Breast epithelium (tissue), 4 donors: ENCODE results near the gene RASSF6. TPM values are rescaled to one million over a fixed set of nuclear protein-coding genes. Genes with fewer than 3 reads are reported as not detected.
A peak's percentile ranks its signal among the peaks of the same experiment; 100 is the strongest.

ENCODE experiments used
- DNase-seq, 2 donors: peaks; one replicate each; pipeline ENCODE4 v3.0.0-alpha.2; 2019; ENCODE audit warnings: low spot score in 2 of 2
- H3K27ac ChIP-seq, 2 donors: fragments of 200-600 bp; sonication (generic) in 1 of 2; one replicate each; pipeline ENCODE4 v1.5.1; 2016 to 2019; ENCODE audit warnings: mild to moderate bottlenecking in 1 of 2
- H3K27me3 ChIP-seq, 2 donors: fragments of 200-600 bp; sonication (generic) in 1 of 2; one replicate each; pipeline versions ENCODE4 v1.5.1 to v1.6.0; 2017 to 2019; ENCODE audit warnings: control low read depth in 1 of 2, mild to moderate bottlenecking in 1 of 2
- H3K36me3 ChIP-seq: fragments of 200-600 bp; one replicate; pipeline ENCODE4 v1.5.1; 2019
- H3K4me1 ChIP-seq, 2 donors: fragments of 200-600 bp; sonication (generic); one replicate each; pipeline ENCODE4 v1.5.1; 2016 to 2019; ENCODE audit warnings: control low read depth in 1 of 2
- H3K4me3 ChIP-seq, 3 donors: fragments of 200-600 bp; sonication (generic); 1 replicate in 2 of 3; 2 replicates in 1 of 3; pipeline ENCODE4 v1.5.1; 2016 to 2019; ENCODE audit warnings: mild to moderate bottlenecking in 3 of 3, moderate library complexity in 2 of 3
- H3K9me3 ChIP-seq, 2 donors: fragments of 200-600 bp; sonication (generic) in 1 of 2; one replicate each; pipeline ENCODE4 v1.5.1; 2016 to 2019; ENCODE audit warnings: control low read depth in 1 of 2
- POLR2A ChIP-seq: fragments of 450-650 bp; IDR thresholded peaks from one replicate; pipeline ENCODE4 v1.6.1; 2016; ENCODE audit warnings: antibody characterized with exemption, mild to moderate bottlenecking, moderate library complexity
- POLR2AphosphoS5 ChIP-seq, 3 donors: sonication (generic); formaldehyde crosslinking; IDR thresholded peaks; one replicate each; pipeline ENCODE4 v1.6.1; 2017; ENCODE audit warnings: antibody characterized with exemption in 3 of 3
- intact Hi-C: fragments of 100-400 bp; cut with DNase I; formaldehyde crosslinking; loops from one replicate; pipeline ENCODE4 v1.15.1; 2023; ENCODE audit warnings: low total_unique reads
- total RNA-seq, 3 donors: library from RNA; depleted of rRNA; stranded (reverse); fragments of >200 nt; gene quantifications; one replicate each; pipeline ENCODE4 v1.1.0, GENCODE V29; 2016
- TF ChIP-seq, protein P1 (sequence below), 3 donors: fragments of 450-650 bp; IDR thresholded peaks; one replicate each; pipeline ENCODE4 v1.5.1; 2016 to 2017; ENCODE audit warnings: antibody characterized with exemption in 3 of 3, mild to moderate bottlenecking in 3 of 3, moderate library complexity in 3 of 3

Gene RASSF6
- total RNA-seq, 3 donors from 2014 or later, result 4.6 to 11.7 TPM; not detected in 1

DNA sequence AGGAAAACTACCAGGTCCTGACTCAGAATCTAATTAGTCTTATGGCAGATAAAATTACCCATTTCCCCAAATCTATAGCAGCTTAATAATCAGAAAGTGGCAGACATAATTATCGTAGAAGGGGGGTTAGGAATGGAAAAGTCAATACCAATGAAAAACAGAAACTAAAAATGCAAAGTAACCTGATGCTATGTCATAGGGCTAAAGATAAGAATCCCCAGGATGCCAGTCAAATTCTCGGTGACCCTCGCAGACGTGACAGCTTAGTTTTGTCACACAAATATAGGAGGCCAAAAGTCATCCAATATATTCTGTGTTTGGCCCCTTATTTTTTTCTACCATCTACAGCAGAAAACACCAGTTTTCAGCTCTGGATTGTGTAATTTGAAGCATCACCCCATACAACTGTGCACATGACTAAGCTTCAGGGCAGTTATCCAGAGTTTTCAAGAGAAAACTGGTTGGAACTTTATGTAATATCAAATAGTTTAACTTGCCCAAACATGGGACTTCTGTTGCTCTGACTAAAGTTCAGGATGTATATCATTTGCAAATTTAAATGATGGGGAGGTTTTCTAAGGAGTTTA lies 30.9 kb downstream of the RASSF6 start:
- DNase-seq, result no peak
- intact Hi-C loops, result no loop called here
- Histone ChIP-seq H3K27me3 (no peaks in the 10 kb centered on the region), H3K27ac (peak overlapping the region in 1 of 2 donors; percentile 49), H3K4me3 (no peak overlapping the region), H3K4me1 (no peaks in the 10 kb centered on the region), H3K36me3 (no peaks in the 10 kb centered on the region), H3K9me3 (no peaks in the 10 kb centered on the region)
- TF ChIP-seq POLR2AphosphoS5 (IDR thresholded peaks at IDR 0.05) (no peak), POLR2A (no peak)
- TF ChIP-seq, protein P1, sequence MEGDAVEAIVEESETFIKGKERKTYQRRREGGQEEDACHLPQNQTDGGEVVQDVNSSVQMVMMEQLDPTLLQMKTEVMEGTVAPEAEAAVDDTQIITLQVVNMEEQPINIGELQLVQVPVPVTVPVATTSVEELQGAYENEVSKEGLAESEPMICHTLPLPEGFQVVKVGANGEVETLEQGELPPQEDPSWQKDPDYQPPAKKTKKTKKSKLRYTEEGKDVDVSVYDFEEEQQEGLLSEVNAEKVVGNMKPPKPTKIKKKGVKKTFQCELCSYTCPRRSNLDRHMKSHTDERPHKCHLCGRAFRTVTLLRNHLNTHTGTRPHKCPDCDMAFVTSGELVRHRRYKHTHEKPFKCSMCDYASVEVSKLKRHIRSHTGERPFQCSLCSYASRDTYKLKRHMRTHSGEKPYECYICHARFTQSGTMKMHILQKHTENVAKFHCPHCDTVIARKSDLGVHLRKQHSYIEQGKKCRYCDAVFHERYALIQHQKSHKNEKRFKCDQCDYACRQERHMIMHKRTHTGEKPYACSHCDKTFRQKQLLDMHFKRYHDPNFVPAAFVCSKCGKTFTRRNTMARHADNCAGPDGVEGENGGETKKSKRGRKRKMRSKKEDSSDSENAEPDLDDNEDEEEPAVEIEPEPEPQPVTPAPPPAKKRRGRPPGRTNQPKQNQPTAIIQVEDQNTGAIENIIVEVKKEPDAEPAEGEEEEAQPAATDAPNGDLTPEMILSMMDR (IDR thresholded peaks at IDR 0.05), result no peak

DNA sequence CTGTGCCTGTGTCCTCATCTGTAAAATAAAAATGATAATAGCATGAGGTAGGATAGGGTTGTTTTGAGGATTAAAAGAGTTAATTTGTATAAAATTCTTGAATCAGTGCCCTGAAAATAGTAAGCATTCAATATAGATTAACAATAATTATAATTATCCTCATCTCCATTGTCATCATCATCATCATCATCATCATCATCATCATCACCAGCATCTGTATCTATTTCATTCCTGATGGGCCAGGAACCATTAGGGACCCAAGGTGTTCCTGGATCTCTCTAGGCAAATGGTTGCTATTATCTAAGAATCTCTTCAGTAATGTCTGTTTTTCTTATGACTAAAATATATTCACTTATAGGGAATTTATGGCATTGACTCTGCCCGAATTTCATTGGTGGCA lies 31.6 kb downstream of the RASSF6 start:
- H3K27me3 ChIP-seq, result no peaks in the 10 kb centered on the region
- no peak overlapping the region for H3K4me3 ChIP-seq
- no peak for DNase-seq
- H3K4me1 ChIP-seq, result no peaks in the 10 kb centered on the region
- H3K27ac ChIP-seq, result no peak overlapping the region
- H3K9me3 ChIP-seq, result no peaks in the 10 kb centered on the region
- no peaks in the 10 kb centered on the region for H3K36me3 ChIP-seq
- TF ChIP-seq POLR2A (no peak), POLR2AphosphoS5 (IDR thresholded peaks at IDR 0.05) (no peak)
- TF ChIP-seq, protein P1 (IDR thresholded peaks at IDR 0.05), result no peak
- intact Hi-C loops, result no loop called here

DNA sequence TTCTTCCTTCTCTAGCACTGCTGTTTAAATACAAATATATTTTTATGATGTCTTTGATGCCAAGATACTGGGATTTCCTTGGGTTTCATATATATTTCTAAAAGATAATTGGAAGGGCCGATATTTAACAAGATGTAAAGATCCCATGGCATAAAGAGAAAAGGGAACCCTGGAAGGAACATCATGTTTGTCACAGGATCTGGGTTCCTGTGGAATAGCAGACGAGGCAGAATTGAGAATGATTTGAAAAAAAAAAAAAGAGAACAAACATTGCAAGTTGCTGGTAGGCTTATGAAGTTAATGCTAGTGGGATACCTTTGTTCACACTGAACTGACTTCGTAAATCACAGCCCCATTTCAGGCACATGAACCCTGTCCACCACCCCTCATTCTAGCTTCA lies 33.6 kb downstream of the RASSF6 start:
- Histone ChIP-seq H3K27ac (no peak overlapping the region), H3K4me3 (no peak overlapping the region), H3K36me3 (no peaks in the 10 kb centered on the region), H3K9me3 (no peaks in the 10 kb centered on the region), H3K27me3 (no peaks in the 10 kb centered on the region), H3K4me1 (no peaks in the 10 kb centered on the region)
- TF ChIP-seq, protein P1 (IDR thresholded peaks at IDR 0.05), result no peak
- no peak for TF ChIP-seq POLR2AphosphoS5 (IDR thresholded peaks at IDR 0.05)
- TF ChIP-seq POLR2A, result no peak
- intact Hi-C loops, result no loop called here
- DNase-seq, result no peak

DNA sequence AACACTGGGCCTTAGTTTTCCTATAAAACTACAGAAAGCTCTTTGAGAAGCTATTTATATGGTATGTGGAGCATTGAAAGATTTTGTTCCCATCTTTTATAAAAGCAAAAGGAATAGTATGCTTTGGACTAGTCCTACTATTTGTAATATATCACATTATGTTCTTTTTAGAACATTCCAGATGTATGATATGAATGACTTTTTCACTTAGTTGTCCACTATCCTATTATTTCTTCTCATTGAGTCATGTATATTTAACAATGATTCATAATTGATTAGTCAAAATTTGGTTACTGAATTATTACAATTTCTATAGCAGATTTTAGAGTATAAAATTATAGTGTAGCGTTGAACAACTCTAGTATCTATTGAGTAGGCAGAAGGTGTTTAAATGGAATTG lies 34.2 kb downstream of the RASSF6 start:
- intact Hi-C loops, result no loop called here
- Histone ChIP-seq H3K9me3 (no peaks in the 10 kb centered on the region), H3K27me3 (no peaks in the 10 kb centered on the region), H3K4me1 (no peaks in the 10 kb centered on the region), H3K27ac (no peak overlapping the region), H3K36me3 (no peaks in the 10 kb centered on the region), H3K4me3 (no peak overlapping the region)
- no peak for DNase-seq
- TF ChIP-seq POLR2AphosphoS5 (IDR thresholded peaks at IDR 0.05), result no peak
- TF ChIP-seq POLR2A, result no peak
- TF ChIP-seq, protein P1 (IDR thresholded peaks at IDR 0.05), result no peak

DNA sequence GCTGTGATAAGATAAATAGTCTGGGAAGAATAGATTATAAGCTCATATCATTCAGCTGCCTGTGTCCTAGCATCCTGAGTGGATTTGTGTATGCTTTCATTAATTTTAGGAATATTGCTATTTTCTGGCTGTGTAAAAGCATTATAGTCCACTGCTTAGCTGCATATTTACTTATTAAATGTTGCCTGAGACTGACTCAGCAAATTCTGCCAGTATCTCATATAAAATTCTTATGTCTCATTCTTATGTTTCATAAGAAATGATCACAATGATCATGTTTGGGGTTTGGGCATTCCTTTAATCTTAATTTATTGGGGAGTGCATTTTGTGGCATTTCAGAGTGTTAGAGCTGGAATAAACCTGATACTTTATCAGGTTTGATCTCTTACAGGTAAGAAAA lies 34.9 kb downstream of the RASSF6 start:
- no peak for DNase-seq
- intact Hi-C loops, result no loop called here
- H3K4me1 ChIP-seq, result no peaks in the 10 kb centered on the region
- H3K27me3 ChIP-seq, result no peaks in the 10 kb centered on the region
- no peak overlapping the region for H3K27ac ChIP-seq
- no peak overlapping the region for H3K4me3 ChIP-seq
- TF ChIP-seq POLR2AphosphoS5 (IDR thresholded peaks at IDR 0.05) (no peak), POLR2A (no peak)
- TF ChIP-seq, protein P1 (IDR thresholded peaks at IDR 0.05), result no peak
- H3K36me3 ChIP-seq, result no peaks in the 10 kb centered on the region
- no peaks in the 10 kb centered on the region for H3K9me3 ChIP-seq
